ENCODE results near the gene DBX1.
"Not testable (repeated sequence)": the region's sequence is repeated elsewhere in the genome, so short reads cannot be mapped to it uniquely, and the experiment has no call there.

DBX1 gene, protein sequence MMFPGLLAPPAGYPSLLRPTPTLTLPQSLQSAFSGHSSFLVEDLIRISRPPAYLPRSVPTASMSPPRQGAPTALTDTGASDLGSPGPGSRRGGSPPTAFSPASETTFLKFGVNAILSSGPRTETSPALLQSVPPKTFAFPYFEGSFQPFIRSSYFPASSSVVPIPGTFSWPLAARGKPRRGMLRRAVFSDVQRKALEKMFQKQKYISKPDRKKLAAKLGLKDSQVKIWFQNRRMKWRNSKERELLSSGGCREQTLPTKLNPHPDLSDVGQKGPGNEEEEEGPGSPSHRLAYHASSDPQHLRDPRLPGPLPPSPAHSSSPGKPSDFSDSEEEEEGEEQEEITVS

DNA sequence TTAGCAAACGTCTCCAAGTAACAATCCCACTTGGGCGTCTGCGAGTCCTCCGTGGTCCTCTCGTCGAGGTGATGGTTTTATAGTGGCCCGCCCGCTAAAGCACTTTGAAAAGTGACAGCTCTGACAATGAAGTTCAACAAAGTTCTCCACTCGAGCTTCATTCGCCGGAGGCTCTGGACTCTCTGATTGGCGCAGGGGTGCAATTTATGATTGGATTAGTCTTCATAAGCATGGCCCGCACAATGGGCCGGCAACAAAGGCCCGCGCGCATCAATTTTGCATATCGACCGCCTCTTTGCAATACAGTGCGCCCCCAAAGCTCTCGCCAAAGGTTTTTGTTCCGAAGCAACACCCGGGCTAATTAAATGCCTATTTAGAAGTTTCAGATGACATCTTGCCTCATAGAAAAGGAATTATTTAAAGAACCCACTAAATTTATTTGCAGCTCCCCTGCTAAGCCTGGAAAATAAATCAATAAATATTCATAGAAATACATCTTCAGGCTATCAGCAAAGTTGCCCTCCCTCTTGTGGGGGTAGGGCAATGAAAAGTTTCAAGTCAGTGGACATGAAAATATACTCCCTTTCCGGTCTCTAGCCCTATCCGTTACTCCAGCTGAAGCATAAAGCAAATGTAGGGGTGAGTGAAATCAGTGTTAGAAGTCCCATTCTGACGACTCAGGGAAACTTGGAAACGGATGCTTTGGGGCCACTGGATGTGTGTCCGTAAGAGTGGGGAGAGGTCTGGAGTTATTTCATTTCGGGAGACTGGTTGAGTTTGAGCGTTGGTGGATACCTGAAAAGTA, at the start of gene DBX1:
DBX1 (minus strand) TSS at position 51 of the 805 bp plus-strand sequence. CDS start 151 bp downstream, outside the sequence.
- no peak within 1 kb of the TSS for H3K4me3 ChIP-seq (ENCODE audit: low read depth, low read length)

GRCh38 chr11:20208622-20209111, 48.4 kb upstream of the DBX1 start:
- H3K4me3 ChIP-seq (ENCODE audit: low read depth, low read length), result no peak overlapping the region

GRCh38 chr11:20207781-20208621, 47.7 kb upstream of the DBX1 start:
- H3K4me3 ChIP-seq (ENCODE audit: low read depth, low read length), result no peak overlapping the region

DNA sequence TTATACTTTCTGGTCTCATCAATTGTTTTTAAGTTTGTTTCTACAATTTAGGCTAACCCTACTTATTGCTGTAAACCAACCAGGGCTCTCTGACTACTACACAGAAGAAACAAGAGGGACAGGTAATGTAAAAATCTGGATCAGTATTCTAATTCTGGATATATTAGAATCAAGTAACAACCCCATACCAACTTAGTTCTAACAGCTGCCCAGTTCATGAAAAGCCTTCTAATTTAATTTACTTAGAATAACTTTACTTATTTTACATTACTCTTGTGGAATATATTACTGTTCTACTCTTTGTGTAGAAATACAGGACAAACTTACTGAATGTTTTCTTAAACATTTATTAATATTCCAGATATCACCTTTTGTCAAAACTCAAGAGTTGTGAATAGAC, 45.5 kb upstream of the DBX1 start:
- H3K4me3 ChIP-seq (ENCODE audit: low read depth, low read length), result no peak overlapping the region

DNA sequence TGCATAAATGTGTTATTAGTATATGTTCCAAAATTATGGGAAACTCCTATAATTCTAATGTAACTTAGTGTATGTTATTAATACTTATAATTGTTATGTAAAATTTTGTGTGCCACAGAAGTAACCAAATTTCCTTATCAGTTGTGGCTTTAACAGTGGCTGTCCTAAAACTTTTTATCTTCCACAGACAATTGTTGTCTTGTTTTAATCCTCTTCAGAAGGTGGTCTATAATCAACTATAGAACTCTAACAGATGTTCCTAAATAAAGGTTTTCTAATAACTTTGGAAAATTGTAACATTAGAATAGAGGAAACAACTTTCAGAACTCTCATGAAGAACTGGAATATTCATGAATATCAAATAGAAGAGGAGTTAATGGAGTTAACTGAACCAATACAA, 44.4 kb upstream of the DBX1 start:
- H3K4me3 ChIP-seq (ENCODE audit: low read depth, low read length), result no peak overlapping the region

DNA sequence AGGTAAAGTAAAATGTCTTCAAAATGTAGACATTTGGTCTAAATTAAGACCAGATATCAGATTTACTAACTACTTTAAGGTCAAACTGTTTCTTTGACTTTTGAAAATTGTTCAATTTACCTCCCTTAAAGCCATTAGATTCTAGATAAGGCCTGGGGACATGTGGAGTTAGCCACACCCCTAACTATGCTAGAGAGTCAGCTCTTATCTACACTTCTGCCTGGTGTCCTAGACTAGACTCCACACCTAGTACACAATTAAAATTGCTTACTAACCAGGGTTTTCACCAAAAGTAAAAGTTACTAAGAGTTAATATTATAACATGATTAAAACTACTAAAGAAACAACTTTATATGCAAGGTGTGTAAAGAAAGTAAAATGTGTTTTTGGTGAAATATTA, 43.6 kb upstream of the DBX1 start:
- H3K4me3 ChIP-seq (ENCODE audit: low read depth, low read length), result no peak overlapping the region

DNA sequence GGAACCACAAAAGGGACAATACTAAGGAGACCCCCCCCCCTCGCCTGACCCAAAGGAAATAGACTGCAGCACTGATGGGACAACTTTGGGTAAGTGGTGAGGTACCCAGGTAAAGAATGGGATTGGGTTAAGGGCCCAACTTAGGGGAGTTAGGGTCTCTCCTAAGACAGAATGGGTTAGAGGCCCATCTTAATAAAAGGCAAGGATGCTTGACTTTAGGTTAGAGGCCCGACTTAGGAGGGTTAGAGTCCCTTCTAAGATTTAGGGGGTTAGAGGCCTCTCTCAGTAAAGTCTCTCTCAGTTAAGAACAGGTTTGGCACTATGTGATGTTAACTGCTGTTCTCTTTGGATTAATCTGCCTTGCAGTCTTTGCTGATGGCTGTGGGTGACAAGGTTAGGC, 41.0 kb upstream of the DBX1 start:
- H3K4me3 ChIP-seq (ENCODE audit: low read depth, low read length), result no peak overlapping the region

- H3K4me3 ChIP-seq (ENCODE audit: low read depth, low read length), result not testable (repeated sequence)
These were observed 40.2 kb upstream of the DBX1 start for GRCh38 chr11:20200331-20200955.

DNA sequence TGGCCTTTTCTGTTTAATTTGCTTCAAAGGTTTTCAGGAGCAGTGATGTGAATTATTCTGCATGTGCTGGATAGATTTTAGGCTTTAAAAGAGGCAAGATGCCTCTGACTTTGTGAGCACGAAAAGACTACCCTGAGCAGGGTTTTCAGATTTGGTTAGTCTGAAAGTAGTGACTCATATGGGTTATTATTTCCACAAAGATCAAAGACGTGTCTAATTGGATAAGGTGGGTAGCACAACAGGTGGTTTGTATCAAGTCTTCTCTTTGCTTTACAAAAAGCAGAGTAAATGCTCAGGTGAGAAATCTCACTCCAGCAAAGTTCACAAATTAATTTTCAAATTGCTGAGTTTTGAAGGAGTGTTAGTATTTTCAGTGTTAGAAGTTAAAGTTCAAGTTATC, 37.6 kb upstream of the DBX1 start:
- H3K4me3 ChIP-seq (ENCODE audit: low read depth, low read length), result no peak overlapping the region

DNA sequence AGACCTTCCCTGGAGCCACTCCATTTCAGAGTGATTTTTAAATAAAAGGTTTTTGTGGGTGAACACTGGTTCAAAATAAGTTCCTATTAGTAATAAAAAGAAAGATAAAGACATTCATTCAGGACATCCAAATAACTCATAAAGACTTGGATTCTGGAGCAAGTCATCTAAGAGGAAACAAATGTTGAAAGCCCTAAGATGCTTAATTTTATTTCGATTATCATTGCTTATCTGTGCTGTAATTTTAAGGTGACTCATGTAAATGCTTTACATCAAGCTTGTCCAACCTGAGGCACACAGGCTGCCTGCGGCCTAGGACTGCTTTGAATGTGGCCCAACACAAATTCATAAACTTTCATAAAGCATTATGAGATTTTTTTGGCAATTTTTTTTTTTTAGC, 34.2 kb upstream of the DBX1 start:
- no peak overlapping the region for H3K4me3 ChIP-seq (ENCODE audit: low read depth, low read length)

GRCh38 chr11:20193307-20193706, 33.0 kb upstream of the DBX1 start:
- H3K4me3 ChIP-seq (ENCODE audit: low read depth, low read length), result no peak overlapping the region

GRCh38 chr11:20192641-20193040, 32.4 kb upstream of the DBX1 start:
- no peak overlapping the region for H3K4me3 ChIP-seq (ENCODE audit: low read depth, low read length)

- no peak overlapping the region for H3K4me3 ChIP-seq (ENCODE audit: low read depth, low read length)
These were observed 31.9 kb upstream of the DBX1 start for GRCh38 chr11:20192151-20192550.

DNA sequence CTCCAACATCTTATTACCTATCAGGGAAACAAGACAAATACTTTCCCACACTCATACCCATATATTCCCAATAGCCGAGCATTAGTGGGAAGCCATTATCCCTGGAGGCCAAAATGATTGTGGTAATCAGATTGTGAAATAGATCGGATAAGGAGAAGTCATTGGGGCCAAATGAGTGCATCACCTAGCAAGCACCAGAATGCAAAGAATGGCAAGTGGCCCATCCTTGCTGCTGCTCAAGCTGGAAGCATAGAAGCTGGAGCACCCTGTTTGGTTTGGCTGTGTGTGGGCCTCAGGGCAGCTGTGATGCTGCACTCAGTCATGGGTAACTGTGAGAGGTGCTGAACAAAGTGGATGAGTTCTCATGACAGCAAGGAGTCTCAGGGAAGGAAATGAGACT, 18.7 kb upstream of the DBX1 start:
- H3K4me3 ChIP-seq (ENCODE audit: low read depth, low read length), result no peak overlapping the region

GRCh38 chr11:20177136-20177535, 16.9 kb upstream of the DBX1 start:
- H3K4me3 ChIP-seq (ENCODE audit: low read depth, low read length), result no peak overlapping the region

DNA sequence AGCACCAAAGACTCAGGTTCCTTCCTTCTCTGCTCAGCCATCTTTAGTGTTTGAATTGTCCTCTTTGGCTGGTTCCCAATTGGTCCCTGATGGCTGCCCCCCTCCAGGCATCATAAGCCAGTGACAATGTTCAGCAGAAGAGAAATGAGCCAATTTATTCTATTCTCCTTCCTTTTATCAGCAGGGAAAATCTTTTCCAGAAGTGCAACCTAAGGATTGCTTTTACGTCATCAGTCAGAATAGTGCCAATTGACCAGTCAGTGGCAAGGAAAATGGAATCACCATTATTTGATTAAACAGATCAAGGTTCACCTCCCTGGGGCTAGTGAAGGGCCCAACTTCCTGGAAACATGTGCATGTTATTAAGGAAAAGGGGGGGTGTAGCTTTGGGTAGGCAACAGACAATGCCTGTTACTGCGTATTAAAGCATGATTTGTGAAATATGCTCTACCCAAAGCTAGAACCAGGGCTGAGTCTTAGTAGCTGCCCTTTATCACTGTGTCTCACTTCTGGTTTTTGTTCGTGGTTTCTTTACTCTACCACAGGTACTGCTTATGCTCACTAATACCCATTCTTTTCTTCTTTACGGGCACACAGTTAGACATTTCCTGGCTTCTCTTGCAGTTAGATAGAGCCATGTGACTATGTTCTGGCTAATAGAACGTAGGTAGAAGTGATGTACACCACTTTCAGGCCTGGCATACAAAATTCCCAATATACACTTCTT, 12.6 kb upstream of the DBX1 start:
- H3K4me3 ChIP-seq (ENCODE audit: low read depth, low read length), result no peak overlapping the region

DNA sequence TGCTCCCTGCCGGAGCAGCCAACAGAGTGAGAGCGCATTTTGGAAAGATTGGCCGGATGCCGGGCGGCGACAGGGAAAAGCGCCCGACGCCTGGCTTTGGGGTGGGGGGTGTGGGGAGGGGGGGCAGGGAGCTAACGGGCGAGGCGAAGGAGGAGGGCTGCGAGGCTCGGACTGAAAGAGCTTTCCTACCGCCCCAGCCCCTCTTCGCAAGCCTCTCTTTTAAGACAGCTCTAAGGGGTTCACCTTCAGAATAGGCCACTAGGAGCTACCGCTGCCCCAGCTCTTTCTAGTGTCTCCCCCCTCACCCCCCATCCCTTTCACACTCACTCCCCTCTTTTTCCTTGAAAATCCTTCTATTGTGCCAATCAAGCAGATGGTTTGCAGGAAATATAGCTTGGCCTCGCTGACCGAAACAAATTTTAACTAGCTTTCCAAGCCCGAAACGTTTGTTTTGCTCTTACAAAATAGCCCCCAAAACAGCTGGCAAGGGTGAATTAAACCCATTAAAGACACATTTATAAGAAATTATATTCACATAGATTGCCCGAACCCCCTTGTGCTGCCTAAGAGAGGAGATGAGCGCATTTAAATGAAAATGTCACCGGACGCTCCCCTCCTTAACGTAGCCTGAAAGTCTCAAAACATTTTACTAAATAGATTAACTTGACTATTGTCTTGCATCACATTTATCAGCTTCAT, 3.7 kb upstream of the DBX1 start:
- H3K4me3 ChIP-seq (ENCODE audit: low read depth, low read length), result peak overlapping the region; percentile 21

DNA sequence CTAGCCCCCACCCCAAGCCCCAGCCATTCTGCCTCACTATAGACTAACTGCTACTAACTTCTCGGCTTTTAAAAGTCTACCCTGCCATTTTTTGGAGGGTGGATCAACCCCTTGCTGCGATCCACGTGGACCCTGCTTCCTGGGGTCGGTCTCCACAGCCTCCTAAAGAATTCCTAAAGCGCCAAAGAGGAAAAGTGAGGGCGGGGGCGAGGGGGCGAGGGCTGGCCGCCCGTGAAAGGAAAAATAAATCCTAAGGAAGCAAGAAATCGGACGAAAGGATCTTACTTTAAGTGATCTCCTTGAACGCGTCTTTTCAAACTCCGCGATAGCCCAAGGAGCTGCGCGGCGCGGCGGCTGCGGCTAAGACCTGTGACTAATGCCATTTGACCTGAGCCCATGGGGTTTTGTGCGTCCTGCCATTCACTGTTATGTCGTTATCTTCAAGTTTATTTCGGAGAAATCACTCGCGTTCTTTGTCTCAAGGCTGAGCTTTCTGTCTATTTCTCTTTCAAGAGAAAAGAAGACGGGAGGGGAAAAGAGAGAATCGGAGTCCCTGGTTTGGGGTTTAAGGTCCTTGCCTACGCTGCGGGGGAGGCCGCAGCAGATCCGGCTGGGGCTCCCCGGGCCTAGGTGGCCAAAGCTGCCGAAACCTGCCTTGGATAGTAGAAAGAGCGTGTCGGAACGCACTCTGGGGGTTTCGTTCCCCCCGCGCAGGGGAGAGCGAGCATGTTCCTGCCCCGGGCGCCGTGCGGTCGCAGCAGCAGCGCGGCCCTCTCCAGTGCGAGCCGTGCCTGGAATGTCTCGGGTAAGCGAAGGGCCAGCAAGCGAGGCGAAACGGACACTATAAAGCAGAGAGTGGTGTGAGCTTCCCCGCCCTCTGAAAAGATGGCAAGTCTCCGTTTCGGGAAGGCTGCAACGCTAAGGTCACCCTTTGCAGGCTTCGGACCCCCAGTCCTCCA, 2.8 kb upstream of the DBX1 start:
- H3K4me3 ChIP-seq (ENCODE audit: low read depth, low read length), result peak overlapping the region; percentile 21

Data from iPS-11a (cell line).